Neural cell (in vitro differentiated cells): ENCODE results near the gene C10orf88. TPM values are rescaled to one million over a fixed set of nuclear protein-coding genes. Genes with fewer than 3 reads are reported as not detected.

Experiments
- H2AFZ ChIP-seq: fragments of 200-600, 300-800 bp; sonication (generic), shearing (Covaris generic); 2 replicates; pipeline ENCODE4 v1.6.0; 2014; ENCODE audit warnings: low read depth, mild to moderate bottlenecking, antibody characterized with exemption, low read length, moderate library complexity
- H3F3A ChIP-seq: fragments of 200-600 bp; shearing (Covaris generic); 2 replicates; pipeline ENCODE4 v1.6.1; 2016; ENCODE audit warnings: mild to moderate bottlenecking, moderate library complexity, mixed read lengths, antibody characterized with exemption, low read length; ENCODE audit not compliant: insufficient read depth, poor library complexity, severe bottlenecking
- H3K27ac ChIP-seq: fragments of 200-600, 300-800 bp; sonication (generic), shearing (Covaris generic); 2 replicates; pipeline ENCODE4 v1.5.1; 2014; ENCODE audit warnings: mild to moderate bottlenecking, low read length, moderate library complexity
- H3K27me3 ChIP-seq: fragments of 300-800, 200-600 bp; sonication (generic), shearing (Covaris generic); 2 replicates; pipeline ENCODE4 v1.6.0; 2014; ENCODE audit warnings: mild to moderate bottlenecking, low read depth, low read length, moderate library complexity; ENCODE audit not compliant: insufficient read depth
- H3K36me3 ChIP-seq: fragments of 300-800, 200-600 bp; sonication (generic), shearing (Covaris generic); 2 replicates; pipeline ENCODE4 v1.5.1; 2014; ENCODE audit warnings: mild to moderate bottlenecking, antibody characterized with exemption, low read length, moderate library complexity; ENCODE audit not compliant: insufficient read depth
- H3K4me2 ChIP-seq: fragments of 300-800, 200-600 bp; sonication (generic), shearing (Covaris generic); 2 replicates; pipeline ENCODE4 v1.6.0; 2014; ENCODE audit warnings: mild to moderate bottlenecking, low read length
- H3K4me3 ChIP-seq: fragments of 300-800, 200-600 bp; sonication (generic), shearing (Covaris generic); 2 replicates; pipeline ENCODE4 v1.5.1; 2014; ENCODE audit warnings: mild to moderate bottlenecking, low read length, moderate library complexity
- H3K79me2 ChIP-seq: fragments of 200-600 bp; shearing (Covaris generic); replicated peaks from 2 replicates; pipeline ENCODE4 v1.6.0; 2014; ENCODE audit warnings: mild to moderate bottlenecking, low read length, moderate library complexity; ENCODE audit not compliant: insufficient read depth
- H3K9ac ChIP-seq: fragments of 300-800, 200-600 bp; sonication (generic), shearing (Covaris generic); 2 replicates; pipeline ENCODE4 v1.6.1; 2016; ENCODE audit warnings: mild to moderate bottlenecking, low read length, mixed read lengths
- H3K9me2 ChIP-seq: fragments of 200-600 bp; shearing (Covaris generic); 2 replicates; pipeline ENCODE4 v1.6.1; 2016; ENCODE audit warnings: mild to moderate bottlenecking, low read length, mixed read lengths; ENCODE audit not compliant: insufficient read depth
- H3K9me3 ChIP-seq: fragments of 200-600, 300-800 bp; sonication (generic), shearing (Covaris generic); 2 replicates; pipeline ENCODE4 v1.6.1; 2016; ENCODE audit warnings: mild to moderate bottlenecking, mixed run types, low read length, moderate library complexity, mixed read lengths
- H4K20me1 ChIP-seq: fragments of 200-600 bp; shearing (Covaris generic); 2 replicates; pipeline ENCODE4 v1.6.1; 2016; ENCODE audit warnings: mild to moderate bottlenecking, mixed run types; ENCODE audit not compliant: insufficient read depth
- CTCF ChIP-seq: fragments of 450-650 bp; IDR thresholded peaks from 2 replicates; pipeline ENCODE4 v1.5.1; 2014; ENCODE audit warnings: antibody characterized with exemption, mild to moderate bottlenecking, moderate library complexity; ENCODE audit not compliant: poor library complexity, severe bottlenecking
- EP300 ChIP-seq: fragments of 450-650 bp; conservative IDR thresholded peaks from 2 replicates; pipeline ENCODE4 v1.6.1; 2014; ENCODE audit warnings: antibody characterized with exemption, mild to moderate bottlenecking, moderate library complexity; ENCODE audit not compliant: poor library complexity, severe bottlenecking
- EZH2 ChIP-seq: fragments of 200-600, 300-800 bp; shearing (Covaris generic), sonication (generic); IDR thresholded peaks from 2 replicates; pipeline ENCODE4 v1.6.1; 2014; ENCODE audit warnings: antibody characterized with exemption, low read length, borderline replicate concordance, mild to moderate bottlenecking; ENCODE audit not compliant: insufficient read depth, poor library complexity, severe bottlenecking
- MXI1 ChIP-seq: fragments of 450-650 bp; conservative IDR thresholded peaks from 2 replicates; pipeline ENCODE4 v1.6.1; 2014; ENCODE audit warnings: antibody characterized with exemption, mild to moderate bottlenecking; ENCODE audit not compliant: poor library complexity, severe bottlenecking
- POLR2AphosphoS5 ChIP-seq: IDR thresholded peaks from 2 replicates; pipeline ENCODE4 v1.6.1; 2012
- RAD21 ChIP-seq: fragments of 450-650 bp; conservative IDR thresholded peaks from 2 replicates; pipeline ENCODE4 v1.6.1; 2014; ENCODE audit warnings: antibody characterized with exemption, mild to moderate bottlenecking, moderate library complexity
- REST ChIP-seq: IDR thresholded peaks from 2 replicates; pipeline ENCODE4 v1.6.1; 2012; ENCODE audit warnings: borderline replicate concordance
- SMC3 ChIP-seq: fragments of 450-650 bp; conservative IDR thresholded peaks from 2 replicates; pipeline ENCODE4 v1.6.1; 2014; ENCODE audit warnings: antibody characterized with exemption, mild to moderate bottlenecking, moderate library complexity; ENCODE audit not compliant: poor library complexity
- TAF1 ChIP-seq: IDR thresholded peaks from 2 replicates; pipeline ENCODE4 v1.6.1; 2012; ENCODE audit warnings: low read depth
- polyA plus RNA-seq: library from polyadenylated mRNA; depleted of rRNA; stranded (reverse); fragments of >200 nt; gene quantifications from 2 replicates; pipeline ENCODE4 v1.2.3, GENCODE V29; 2014

C10orf88 gene
- polyA plus RNA-seq, 1 donor from 2014 or later: 25.8 TPM

GRCh38 chr10:123000155-123000554, 46.1 kb upstream of the C10orf88 start:
- Histone ChIP-seq H3K4me3 (no peak overlapping the region), H3K27ac (no peak overlapping the region), H2AFZ (no peak overlapping the region), H3K36me3 (no peaks in the 10 kb centered on the region), H3K27me3 (no peaks in the 10 kb centered on the region), H4K20me1 (no peaks in the 10 kb centered on the region), H3K9me3 (no peaks in the 10 kb centered on the region), H3K4me2 (no peak overlapping the region), H3F3A (no peaks in the 10 kb centered on the region), H3K9me2 (no peaks in the 10 kb centered on the region), H3K79me2 (peaks cover 13% of the 10 kb centered on the region), H3K9ac (no peak overlapping the region)
- no peak for TF ChIP-seq EP300
- no peak for TF ChIP-seq CTCF
- no peak for TF ChIP-seq REST
- TF ChIP-seq EZH2: no peak
- TF ChIP-seq POLR2AphosphoS5: no peak
- TF ChIP-seq RAD21: no peak

- Histone ChIP-seq H3K36me3 (no peaks in the 10 kb centered on the region), H3K27me3 (no peaks in the 10 kb centered on the region), H4K20me1 (no peaks in the 10 kb centered on the region), H3K27ac (no peak overlapping the region), H3F3A (no peaks in the 10 kb centered on the region), H3K9ac (no peak overlapping the region), H3K9me3 (no peaks in the 10 kb centered on the region), H3K4me3 (no peak overlapping the region), H3K79me2 (peaks cover 9% of the 10 kb centered on the region), H3K9me2 (no peaks in the 10 kb centered on the region), H3K4me2 (no peak overlapping the region), H2AFZ (no peak overlapping the region)
- TF ChIP-seq EZH2 (no peak), EP300 (no peak), RAD21 (no peak), POLR2AphosphoS5 (no peak), REST (no peak), TAF1 (no peak), SMC3 (no peak), CTCF (no peak), MXI1 (no peak)
Measured at GRCh38 chr10:122999347-122999746, 45.3 kb upstream of the C10orf88 start.
